Measurements from ENCODE around the gene PTCD3. TPM values are rescaled to one million over a fixed set of nuclear protein-coding genes. Genes with fewer than 3 reads are reported as not detected.

Gene PTCD3
- total and polyA plus RNA-seq, 2 of the 4 experiments (the other 2 are of a cell fraction): 44.0 to 48.9 TPM

DNA sequence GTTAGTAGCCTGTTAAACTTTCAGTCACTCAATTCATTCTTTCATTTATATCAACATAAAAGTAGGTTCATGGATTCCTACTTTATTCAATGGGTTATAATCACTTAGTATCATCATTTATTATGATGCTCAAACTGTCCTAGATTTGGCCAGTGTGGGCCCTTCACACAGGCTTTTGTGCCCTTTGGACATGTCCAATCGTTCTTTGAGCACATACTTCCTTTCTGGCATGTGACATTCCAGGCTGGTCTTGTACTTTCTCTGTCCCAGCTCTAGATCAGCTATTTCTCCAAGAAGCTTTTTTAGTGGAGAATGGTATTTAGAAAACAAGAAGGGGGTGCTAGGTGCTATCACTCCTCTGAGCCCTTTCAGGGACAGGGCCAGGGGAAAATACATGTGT, 11.8 kb upstream of the PTCD3 start:
- dilution Hi-C loops (cut with HindIII; ENCODE audit: low sequenced_read_pairs, unreplicated experiment): no loop called here
- no peak for ATAC-seq (ENCODE audit: low read depth)
- Histone ChIP-seq H4K5ac (ENCODE audit: low read depth, low read length) (no peak overlapping the region), H2AFZ (replicated peaks; ENCODE audit: low read length, poor library complexity) (no peak overlapping the region), H3K14ac (replicated peaks; ENCODE audit: low read depth, low read length) (no peak overlapping the region), H2AK9ac (replicated peaks; ENCODE audit: low read depth, low read length, poor library complexity) (no peak overlapping the region), H3K9ac (ENCODE audit: low read depth, low read length) (no peak overlapping the region), H3K79me1 (ENCODE audit: low read depth in 1 of 2, low read length in 2 of 2) (peaks cover 3 to 13% of the 10 kb centered on the region in 2 experiments; a peak in 3 of 4 replicates), H3K56ac (ENCODE audit: extremely low read depth, insufficient read depth, low read length) (no peak overlapping the region), H2BK5ac (ENCODE audit: low read depth, low read length, poor library complexity, severe bottlenecking) (no peak overlapping the region), H3K4me3 (ENCODE audit: insufficient read depth, low read depth, low read length) (no peak overlapping the region), H3K36me3 (ENCODE audit: control insufficient read depth, insufficient read depth, low read length) (peaks cover 32% of the 10 kb centered on the region), H3K18ac (ENCODE audit: low read depth, low read length) (no peak overlapping the region), H2BK120ac (ENCODE audit: low read depth, low read length) (no peak overlapping the region), H3K9me1 (ENCODE audit: insufficient read depth, low read length) (no peaks in the 10 kb centered on the region), H3K27ac (ENCODE audit: insufficient read depth, low read length) (no peak overlapping the region), H3K4me1 (ENCODE audit: control insufficient read depth, insufficient read depth, low read length) (no peaks in the 10 kb centered on the region), H3K27me3 (ENCODE audit: control insufficient read depth, insufficient read depth, low read length) (no peaks in the 10 kb centered on the region), H2BK20ac (ENCODE audit: low read depth, low read length) (no peak overlapping the region), H3K4me2 (ENCODE audit: low read depth, low read length) (no peak overlapping the region), H4K91ac (ENCODE audit: insufficient read depth, low read depth, low read length) (no peak overlapping the region), H2AK5ac (ENCODE audit: low read depth, low read length) (no peak overlapping the region), H4K20me1 (ENCODE audit: insufficient read depth, low read length) (0 out of 2 replicates have a peak, but pooled peaks cover 6% of the 10 kb centered on the region), H2BK15ac (ENCODE audit: low read depth, low read length) (no peak overlapping the region), H3K9me3 (ENCODE audit: control insufficient read depth, insufficient read depth, low read length) (no peaks in the 10 kb centered on the region), H3K23ac (ENCODE audit: low read depth, low read length) (no peak overlapping the region), H4K8ac (ENCODE audit: low read depth in 2 of 2, low read length in 2 of 2) (no peak overlapping the region), H3K4ac (ENCODE audit: low read depth, low read length) (no peak overlapping the region)
- ChIA-PET CTCF (no interaction called here), POLR2A (ENCODE audit: unreplicated experiment) (no interaction called here)
- intact Hi-C loops (cut with micrococcal nuclease): no loop called here
- WGBS, 2 experiments (ENCODE audit: extremely low coverage in 2 of 2, insufficient read length in 1 of 2): no CpG with 5 or more reads among the region's 1 CpG
- TF ChIP-seq MAFK (IDR thresholded peaks at IDR 0.05; ENCODE audit: low read depth, low read length): no peak
- TF ChIP-seq BHLHE40 (IDR thresholded peaks at IDR 0.05; ENCODE audit: low read depth, low read length): no peak
- no peak for TF ChIP-seq CHD1 (IDR thresholded peaks at IDR 0.05; ENCODE audit: low read depth, low read length)
- no peak for TF ChIP-seq MXI1 (IDR thresholded peaks at IDR 0.05; ENCODE audit: borderline replicate concordance, low read depth, low read length)
- TF ChIP-seq, protein P1, sequence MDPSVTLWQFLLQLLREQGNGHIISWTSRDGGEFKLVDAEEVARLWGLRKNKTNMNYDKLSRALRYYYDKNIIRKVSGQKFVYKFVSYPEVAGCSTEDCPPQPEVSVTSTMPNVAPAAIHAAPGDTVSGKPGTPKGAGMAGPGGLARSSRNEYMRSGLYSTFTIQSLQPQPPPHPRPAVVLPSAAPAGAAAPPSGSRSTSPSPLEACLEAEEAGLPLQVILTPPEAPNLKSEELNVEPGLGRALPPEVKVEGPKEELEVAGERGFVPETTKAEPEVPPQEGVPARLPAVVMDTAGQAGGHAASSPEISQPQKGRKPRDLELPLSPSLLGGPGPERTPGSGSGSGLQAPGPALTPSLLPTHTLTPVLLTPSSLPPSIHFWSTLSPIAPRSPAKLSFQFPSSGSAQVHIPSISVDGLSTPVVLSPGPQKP (IDR thresholded peaks at IDR 0.05; ENCODE audit: borderline replicate concordance, low read depth, low read length): no peak
- no peak for TF ChIP-seq NFE2L2 (IDR thresholded peaks at IDR 0.05; ENCODE audit: low read depth, low read length)
- TF ChIP-seq, protein P2, sequence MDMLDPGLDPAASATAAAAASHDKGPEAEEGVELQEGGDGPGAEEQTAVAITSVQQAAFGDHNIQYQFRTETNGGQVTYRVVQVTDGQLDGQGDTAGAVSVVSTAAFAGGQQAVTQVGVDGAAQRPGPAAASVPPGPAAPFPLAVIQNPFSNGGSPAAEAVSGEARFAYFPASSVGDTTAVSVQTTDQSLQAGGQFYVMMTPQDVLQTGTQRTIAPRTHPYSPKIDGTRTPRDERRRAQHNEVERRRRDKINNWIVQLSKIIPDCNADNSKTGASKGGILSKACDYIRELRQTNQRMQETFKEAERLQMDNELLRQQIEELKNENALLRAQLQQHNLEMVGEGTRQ (IDR thresholded peaks at IDR 0.05; ENCODE audit: low read depth, low read length): no peak
- TF ChIP-seq MAZ (IDR thresholded peaks at IDR 0.05; ENCODE audit: borderline replicate concordance, low read depth, low read length): no peak
- TF ChIP-seq RCOR1 (IDR thresholded peaks at IDR 0.05; ENCODE audit: insufficient replicate concordance, low read length): no peak
- TF ChIP-seq CTCF (conservative IDR thresholded peaks at IDR 0.05; ENCODE audit: low read depth, low read length): no peak
- TF ChIP-seq SMC3 (IDR thresholded peaks at IDR 0.05; ENCODE audit: low read depth, low read length): no peak
- TF ChIP-seq CEBPB (IDR thresholded peaks at IDR 0.05; ENCODE audit: low read depth, low read length): no peak
- TF ChIP-seq POLR2A (IDR thresholded peaks at IDR 0.05; ENCODE audit: low read depth, low read length): no peak
- in situ Hi-C loops (cut with MboI; ENCODE audit: low sequenced_read_pairs): no loop called here
- no peak for DNase-seq
- BruUV-seq (replicated peaks): no TSS peak
